CD4-positive, CD25-positive, alpha-beta regulatory T cell (primary cell): ENCODE data around the gene ASPSCR1. TPM values are rescaled to one million over a fixed set of nuclear protein-coding genes. Genes with fewer than 3 reads are reported as not detected.

Source experiments
- ATAC-seq, 2 donors: fragments of 150-1000 bp; cut with Tn5 transposase; one replicate each; pipeline ENCODE4 v1.10.0; 2021; ENCODE audit warnings: low read depth in 2 of 2, moderate number of reproducible peaks in 2 of 2, moderate library complexity in 1 of 2
- DNase-seq, 3 donors: peaks; one replicate each; pipeline versions ENCODE4 v3.0.0 to v3.0.0-alpha.2; 2012 to 2022; ENCODE audit warnings: mixed read lengths in 1 of 3
- H3K27ac ChIP-seq: one replicate; pipeline ENCODE4 v1.7.0; 2013; ENCODE audit warnings: mild to moderate bottlenecking, low read length; ENCODE audit not compliant: insufficient read depth, poor library complexity, severe bottlenecking
- H3K27me3 ChIP-seq: one replicate; pipeline ENCODE4 v1.7.0; 2013; ENCODE audit warnings: low read length; ENCODE audit not compliant: control insufficient read depth, insufficient read depth
- H3K36me3 ChIP-seq: one replicate; pipeline ENCODE4 v1.7.0; 2013; ENCODE audit warnings: mild to moderate bottlenecking, low read length, moderate library complexity; ENCODE audit not compliant: control insufficient read depth, insufficient read depth
- H3K4me1 ChIP-seq: 2 replicates; pipeline ENCODE4 v1.7.0; 2013; ENCODE audit warnings: mild to moderate bottlenecking, low read length; ENCODE audit not compliant: insufficient read depth, control insufficient read depth, poor library complexity, severe bottlenecking
- H3K4me3 ChIP-seq: one replicate; pipeline ENCODE4 v1.7.0; 2013; ENCODE audit warnings: low read depth, mild to moderate bottlenecking, low read length, moderate library complexity
- H3K9me3 ChIP-seq, 2 experiments: 1 replicate in 1 of 2; 2 replicates in 1 of 2; pipeline ENCODE4 v1.7.0; 2013; ENCODE audit warnings: low read length in 2 of 2, mild to moderate bottlenecking in 1 of 2, moderate library complexity in 1 of 2; ENCODE audit not compliant: control insufficient read depth in 2 of 2
- H3K27ac Mint-ChIP-seq, 3 donors: one replicate each; pipeline ENCODE4 v1.8.0; 2020 to 2022; ENCODE audit warnings: mild to moderate bottlenecking in 3 of 3, mixed read lengths in 3 of 3, moderate library complexity in 2 of 3
- H3K27me3 Mint-ChIP-seq: one replicate; pipeline ENCODE4 v1.8.0; 2022; ENCODE audit warnings: mild to moderate bottlenecking, mixed read lengths
- H3K36me3 Mint-ChIP-seq: one replicate; pipeline ENCODE4 v1.8.0; 2020; ENCODE audit warnings: mixed read lengths
- H3K4me1 Mint-ChIP-seq, 4 donors: one replicate each; pipeline ENCODE4 v1.8.0; 2020 to 2022; ENCODE audit warnings: mixed read lengths in 4 of 4, mild to moderate bottlenecking in 1 of 4
- H3K4me3 Mint-ChIP-seq, 4 donors: one replicate each; pipeline ENCODE4 v1.8.0; 2020 to 2022; ENCODE audit warnings: mild to moderate bottlenecking in 4 of 4, mixed read lengths in 4 of 4, moderate library complexity in 3 of 4
- H3K9me3 Mint-ChIP-seq, 7 donors: one replicate each; pipeline ENCODE4 v1.8.0; 2020 to 2022; ENCODE audit warnings: mixed read lengths in 7 of 7, mild to moderate bottlenecking in 3 of 7, moderate library complexity in 2 of 7
- polyA plus RNA-seq, 4 donors: library from polyadenylated mRNA; unstranded; fragments of 300-500 nt; fragmentation: Illumina TruSeq; gene quantifications; one replicate each; pipeline ENCODE4 v1.2.3, GENCODE V29; 2021
- total RNA-seq: library from RNA; stranded (reverse); gene quantifications from one replicate; pipeline ENCODE4 v1.2.3, GENCODE V29; 2022

ASPSCR1 gene
- total and polyA plus RNA-seq, 5 donors from 2014 or later: 25.2 to 41.4 (median 29.1) TPM

DNA sequence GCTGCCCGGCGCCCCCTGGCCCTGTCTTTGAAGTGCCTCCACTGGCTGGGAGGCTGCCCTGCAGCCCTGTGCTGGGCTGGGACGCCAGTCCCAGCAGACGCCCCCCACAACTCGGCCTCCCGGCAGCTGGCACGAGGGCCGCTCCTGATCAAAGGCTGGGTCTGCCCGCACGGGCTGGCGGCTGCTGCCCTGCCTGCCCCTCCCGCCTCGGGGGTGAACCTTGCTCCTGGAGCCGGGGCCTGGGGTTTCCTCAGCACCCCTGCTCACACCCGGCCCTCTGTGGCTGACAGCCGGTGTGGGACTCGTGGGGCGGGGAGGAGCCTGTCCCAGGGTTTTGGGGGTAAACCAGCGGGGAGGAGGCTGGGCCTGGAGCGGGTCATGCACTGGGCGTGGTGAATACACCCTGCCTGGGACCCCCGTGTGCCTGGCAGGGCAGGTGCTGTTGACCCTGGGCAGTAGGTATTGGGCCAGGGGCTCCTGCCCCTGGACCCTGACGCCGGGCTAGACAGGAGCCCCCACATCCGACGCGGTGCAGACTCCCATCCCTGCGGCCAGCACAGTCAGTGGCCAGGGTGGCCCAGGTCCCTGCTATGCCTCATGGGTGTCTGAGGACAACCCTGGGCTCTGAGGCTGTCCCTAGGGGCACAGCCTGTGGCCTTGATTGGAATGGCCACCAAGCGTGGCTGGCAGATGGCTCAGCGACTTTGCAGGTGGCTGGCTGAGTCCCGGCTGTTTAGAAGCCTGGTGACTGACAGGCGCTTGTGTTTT is 23.6 kb downstream of the ASPSCR1 start:
- Histone ChIP-seq H3K9me3 (no peaks in the 10 kb centered on the region), H3K27me3 (no peaks in the 10 kb centered on the region), H3K4me3 (no peak overlapping the region), H3K4me1 (no peaks in the 10 kb centered on the region), H3K36me3 (no peaks in the 10 kb centered on the region), H3K27ac (no peak overlapping the region)
- ATAC-seq (no peak), DNase-seq (no peak)
- no peaks in the 10 kb centered on the region for H3K27me3 Mint-ChIP-seq
- no peak overlapping the region for H3K27ac Mint-ChIP-seq
- no peaks in the 10 kb centered on the region for H3K36me3 Mint-ChIP-seq
- H3K4me1 Mint-ChIP-seq: no peaks in the 10 kb centered on the region
- no peaks in the 10 kb centered on the region for H3K9me3 Mint-ChIP-seq
- H3K4me3 Mint-ChIP-seq: no peak overlapping the region

DNA sequence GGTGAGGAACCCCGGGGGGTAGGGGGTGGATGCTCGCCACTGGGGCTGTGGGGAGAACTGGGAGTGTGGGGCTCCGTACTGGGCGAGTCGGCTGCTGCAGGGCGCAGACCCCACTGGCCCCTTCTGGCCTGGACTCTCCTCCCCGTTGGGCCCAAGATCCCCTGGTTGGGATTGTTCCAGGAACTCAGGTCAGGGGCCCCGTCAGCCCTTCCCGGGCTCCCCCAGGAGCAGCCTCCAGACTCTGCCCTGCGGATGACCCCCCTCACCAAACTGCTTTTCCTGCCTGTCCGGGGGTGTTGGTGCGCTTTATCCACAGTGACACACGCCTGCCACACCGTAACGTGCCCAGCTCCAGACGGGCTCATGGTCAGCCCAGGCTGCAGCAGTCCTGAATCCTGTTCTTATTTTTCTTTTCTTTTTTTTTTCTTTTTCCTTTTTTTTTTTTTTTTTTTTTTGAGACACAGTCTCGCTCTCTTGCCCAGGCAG is 24.2 kb downstream of the ASPSCR1 start:
- no peak overlapping the region for H3K27ac Mint-ChIP-seq
- ATAC-seq: no peak
- H3K4me3 Mint-ChIP-seq: no peak overlapping the region
- Histone ChIP-seq H3K27ac (no peak overlapping the region), H3K27me3 (no peaks in the 10 kb centered on the region), H3K9me3 (no peaks in the 10 kb centered on the region), H3K36me3 (no peaks in the 10 kb centered on the region), H3K4me1 (no peaks in the 10 kb centered on the region), H3K4me3 (no peak overlapping the region)
- no peaks in the 10 kb centered on the region for H3K4me1 Mint-ChIP-seq
- H3K36me3 Mint-ChIP-seq: no peaks in the 10 kb centered on the region
- no peak for DNase-seq
- no peaks in the 10 kb centered on the region for H3K27me3 Mint-ChIP-seq
- no peaks in the 10 kb centered on the region for H3K9me3 Mint-ChIP-seq

DNA sequence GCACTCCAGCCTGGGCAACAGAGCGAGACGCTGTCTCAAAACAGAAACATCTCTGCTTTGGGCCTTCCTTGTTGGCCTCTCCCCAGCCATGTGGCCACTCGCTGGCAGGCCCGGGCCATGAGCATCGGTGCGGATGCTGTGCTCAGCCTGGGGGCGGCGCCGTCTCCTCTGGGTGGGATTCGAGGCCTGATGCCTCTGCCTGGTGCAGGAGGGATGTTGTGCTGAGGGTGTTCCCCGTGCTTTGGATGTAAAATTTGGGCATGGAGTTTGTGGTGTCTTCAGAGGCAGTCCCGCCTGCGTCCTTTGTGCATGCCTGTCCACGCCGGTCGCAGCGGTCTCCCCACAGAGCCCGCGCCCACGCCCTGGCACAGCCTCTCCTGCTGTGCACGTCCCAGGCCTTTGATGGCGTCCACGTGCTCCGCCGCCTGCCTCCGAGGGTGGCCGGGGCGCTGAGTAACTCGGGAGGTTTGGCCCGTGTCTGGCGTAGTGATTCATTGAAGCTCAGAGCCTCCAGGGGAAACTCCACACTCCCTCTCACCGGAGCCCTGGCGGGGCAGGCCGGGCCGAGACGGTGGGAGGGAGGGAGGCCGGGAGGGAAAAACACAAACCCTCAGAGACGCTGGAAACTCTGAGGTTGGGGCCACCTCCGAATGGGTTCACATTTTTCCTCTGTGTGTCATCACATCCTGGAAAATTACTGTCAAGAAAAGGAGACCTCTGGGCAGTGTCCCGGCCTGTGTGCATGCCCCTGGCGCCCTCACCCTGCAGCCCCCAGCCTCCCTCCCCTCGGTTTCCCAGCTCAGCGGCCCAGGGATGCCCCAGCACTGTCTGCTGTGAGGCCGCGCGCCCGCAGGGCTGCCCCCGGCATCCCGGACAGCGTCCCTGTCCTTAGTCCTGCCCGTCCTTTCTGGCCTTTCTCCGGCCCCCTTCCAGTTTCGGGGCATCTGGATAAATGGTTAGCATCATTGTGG is 26.3 kb downstream of the ASPSCR1 start:
- peak overlapping the region in 1 of 3 donors; percentile 26 for H3K27ac Mint-ChIP-seq
- no peaks in the 10 kb centered on the region for H3K9me3 ChIP-seq
- H3K4me3 ChIP-seq: no peak overlapping the region
- DNase-seq: no peak
- no peaks in the 10 kb centered on the region for H3K36me3 ChIP-seq
- H3K27me3 ChIP-seq: no peaks in the 10 kb centered on the region
- H3K36me3 Mint-ChIP-seq: no peaks in the 10 kb centered on the region
- H3K9me3 Mint-ChIP-seq: no peaks in the 10 kb centered on the region
- no peak overlapping the region for H3K27ac ChIP-seq
- H3K27me3 Mint-ChIP-seq: no peaks in the 10 kb centered on the region
- H3K4me1 ChIP-seq: no peaks in the 10 kb centered on the region
- H3K4me1 Mint-ChIP-seq: no peaks in the 10 kb centered on the region
- no peak overlapping the region for H3K4me3 Mint-ChIP-seq
- no peak for ATAC-seq

DNA sequence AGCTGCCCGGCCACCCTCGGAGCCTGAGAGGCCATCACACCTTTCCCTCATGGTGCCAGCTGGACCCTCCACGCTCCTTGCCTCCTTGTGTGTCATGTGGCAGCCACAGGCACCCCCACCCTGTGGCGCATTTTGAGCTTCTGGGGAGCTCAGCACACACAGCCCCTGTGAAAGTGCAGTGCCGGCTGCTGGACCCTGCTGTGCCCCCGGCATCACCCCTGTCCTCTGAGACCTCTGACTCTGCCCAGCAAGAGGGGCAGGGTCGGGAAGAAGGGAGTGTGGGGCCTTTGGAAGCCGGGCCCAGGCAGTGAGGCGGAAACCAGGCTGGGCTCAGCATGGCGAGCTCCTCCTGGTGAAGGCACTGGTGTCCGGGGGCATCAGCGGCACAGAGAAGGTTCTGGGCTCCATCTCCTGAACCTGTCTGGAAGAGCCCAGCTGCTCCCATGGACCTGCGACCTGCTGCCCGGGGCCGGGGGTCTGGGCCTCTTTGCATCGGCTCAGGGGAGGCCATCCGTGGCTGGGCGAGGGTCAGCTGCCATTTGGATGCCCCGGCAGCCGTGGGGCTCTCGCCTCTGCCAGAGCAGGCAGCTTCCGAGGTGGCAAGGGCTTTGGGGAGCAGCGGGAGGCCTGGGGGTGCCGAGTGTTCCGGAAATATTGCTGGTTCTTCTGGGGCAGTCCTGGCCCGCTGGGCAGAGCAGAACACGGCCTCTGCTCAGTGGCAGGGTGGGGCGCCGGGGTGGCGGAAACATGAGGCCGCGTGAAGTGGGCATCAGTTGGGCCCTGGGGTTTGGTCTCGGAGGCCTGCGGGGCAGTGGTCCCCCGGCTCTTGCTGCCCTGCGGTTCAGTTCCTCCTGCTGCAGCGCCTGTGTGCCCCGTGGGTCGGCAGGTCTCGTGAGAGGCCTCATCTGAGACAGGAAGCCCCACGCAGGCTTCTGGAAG is 27.4 kb downstream of the ASPSCR1 start:
- no peaks in the 10 kb centered on the region for H3K36me3 ChIP-seq
- H3K4me1 ChIP-seq: no peaks in the 10 kb centered on the region
- no peak for ATAC-seq
- no peaks in the 10 kb centered on the region for H3K9me3 Mint-ChIP-seq
- H3K4me3 Mint-ChIP-seq: no peak overlapping the region
- no peak overlapping the region for H3K4me3 ChIP-seq
- H3K4me1 Mint-ChIP-seq: no peaks in the 10 kb centered on the region
- no peaks in the 10 kb centered on the region for H3K27me3 Mint-ChIP-seq
- no peaks in the 10 kb centered on the region for H3K27me3 ChIP-seq
- no peaks in the 10 kb centered on the region for H3K9me3 ChIP-seq
- no peaks in the 10 kb centered on the region for H3K36me3 Mint-ChIP-seq
- DNase-seq: no peak
- H3K27ac Mint-ChIP-seq: no peak overlapping the region
- no peak overlapping the region for H3K27ac ChIP-seq

DNA sequence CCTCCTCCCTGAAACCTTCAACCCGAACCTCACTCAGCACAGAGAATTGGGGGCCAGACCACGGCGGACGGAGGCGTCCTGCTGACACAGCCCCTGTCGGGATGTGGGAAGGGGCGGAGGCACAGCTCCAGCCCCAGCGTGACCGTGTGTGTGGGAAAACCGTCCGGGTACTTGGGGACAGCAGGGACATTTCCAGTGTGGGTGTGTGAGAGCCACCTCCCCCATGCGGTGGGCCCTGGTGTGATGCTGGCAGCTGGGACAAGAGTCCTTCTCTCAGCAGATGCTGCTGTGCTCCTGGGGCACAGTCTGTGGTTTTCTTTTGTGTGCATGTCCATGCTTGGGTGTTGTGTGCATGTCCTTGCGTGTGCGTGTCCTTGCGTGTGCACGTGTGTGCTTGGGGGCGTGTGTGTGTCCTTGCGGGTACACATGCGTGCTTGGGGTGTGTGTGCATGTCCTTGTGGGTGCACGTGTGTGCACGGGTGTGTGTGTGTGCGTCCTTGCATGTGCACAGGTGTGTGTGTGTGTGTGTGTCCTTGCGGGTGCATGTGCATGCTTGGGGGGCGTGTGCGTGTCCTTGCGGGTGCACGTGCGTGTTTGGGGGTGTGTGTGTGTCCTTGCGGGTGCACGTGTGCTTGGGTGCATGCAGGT is 28.4 kb downstream of the ASPSCR1 start:
- Mint-ChIP-seq H3K27me3 (no peaks in the 10 kb centered on the region), H3K36me3 (no peaks in the 10 kb centered on the region), H3K4me1 (no peaks in the 10 kb centered on the region), H3K9me3 (no peaks in the 10 kb centered on the region), H3K27ac (no peak overlapping the region), H3K4me3 (no peak overlapping the region)
- DNase-seq (no peak), ATAC-seq (no peak)
- Histone ChIP-seq H3K27me3 (no peaks in the 10 kb centered on the region), H3K36me3 (no peaks in the 10 kb centered on the region), H3K9me3 (no peaks in the 10 kb centered on the region), H3K4me3 (no peak overlapping the region), H3K27ac (no peak overlapping the region), H3K4me1 (no peaks in the 10 kb centered on the region)

DNA sequence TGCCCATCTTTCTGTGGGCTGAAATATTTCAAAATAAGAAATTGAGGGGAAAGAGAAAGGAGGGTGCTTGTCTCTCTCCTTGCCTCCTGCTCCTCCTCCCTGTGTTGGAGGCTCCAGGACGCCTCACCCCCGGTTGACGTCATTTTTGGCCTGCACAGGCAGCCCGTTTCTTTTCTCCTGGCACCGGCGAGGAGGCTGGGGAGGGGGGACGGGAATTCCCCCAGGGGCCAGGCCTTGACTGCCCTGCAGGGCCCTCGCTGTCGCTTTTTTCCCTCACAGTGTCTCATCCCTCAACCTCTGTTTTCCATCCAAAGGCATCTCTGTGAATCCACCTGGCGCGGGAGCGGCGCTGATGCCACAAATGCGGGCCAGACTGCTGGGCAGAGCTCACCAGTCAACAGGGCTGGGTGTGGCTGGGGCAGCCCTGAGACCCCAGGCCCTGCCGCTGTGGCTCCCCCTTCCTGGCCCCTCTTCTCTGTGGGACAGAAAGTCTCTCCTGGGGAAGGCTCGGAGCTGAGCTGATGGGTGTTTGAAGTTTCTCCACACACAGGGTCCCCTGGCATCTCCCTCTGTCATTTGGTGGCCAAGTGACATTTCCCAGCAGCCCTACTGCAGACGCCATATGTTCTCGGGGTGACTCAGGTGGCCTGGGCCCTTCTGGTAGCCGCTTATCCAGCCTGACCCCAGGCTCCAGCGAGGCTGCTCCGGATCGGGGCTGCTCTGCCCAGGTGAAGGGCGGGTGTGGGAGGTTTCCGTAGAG is 29.2 kb downstream of the ASPSCR1 start:
- no peaks in the 10 kb centered on the region for H3K4me1 ChIP-seq
- H3K27ac Mint-ChIP-seq: no peak overlapping the region
- no peak overlapping the region for H3K4me3 ChIP-seq
- no peaks in the 10 kb centered on the region for H3K9me3 Mint-ChIP-seq
- no peak overlapping the region for H3K4me3 Mint-ChIP-seq
- H3K27ac ChIP-seq: no peak overlapping the region
- H3K27me3 Mint-ChIP-seq: no peaks in the 10 kb centered on the region
- H3K9me3 ChIP-seq: no peaks in the 10 kb centered on the region
- ATAC-seq (no peak), DNase-seq (no peak)
- H3K4me1 Mint-ChIP-seq: no peaks in the 10 kb centered on the region
- no peaks in the 10 kb centered on the region for H3K27me3 ChIP-seq
- H3K36me3 ChIP-seq: no peaks in the 10 kb centered on the region
- no peaks in the 10 kb centered on the region for H3K36me3 Mint-ChIP-seq
